CD4-positive, alpha-beta T cell treated with Interleukin-17A for 1 hour (primary cell): Measurements from ENCODE around the gene MACC1.
A peak's percentile ranks its signal among the peaks of the same experiment; 100 is the strongest.

ENCODE experiments used
- DNase-seq: peaks from one replicate; pipeline ENCODE4 v3.0.0-alpha.2; 2020

Gene MACC1, protein sequence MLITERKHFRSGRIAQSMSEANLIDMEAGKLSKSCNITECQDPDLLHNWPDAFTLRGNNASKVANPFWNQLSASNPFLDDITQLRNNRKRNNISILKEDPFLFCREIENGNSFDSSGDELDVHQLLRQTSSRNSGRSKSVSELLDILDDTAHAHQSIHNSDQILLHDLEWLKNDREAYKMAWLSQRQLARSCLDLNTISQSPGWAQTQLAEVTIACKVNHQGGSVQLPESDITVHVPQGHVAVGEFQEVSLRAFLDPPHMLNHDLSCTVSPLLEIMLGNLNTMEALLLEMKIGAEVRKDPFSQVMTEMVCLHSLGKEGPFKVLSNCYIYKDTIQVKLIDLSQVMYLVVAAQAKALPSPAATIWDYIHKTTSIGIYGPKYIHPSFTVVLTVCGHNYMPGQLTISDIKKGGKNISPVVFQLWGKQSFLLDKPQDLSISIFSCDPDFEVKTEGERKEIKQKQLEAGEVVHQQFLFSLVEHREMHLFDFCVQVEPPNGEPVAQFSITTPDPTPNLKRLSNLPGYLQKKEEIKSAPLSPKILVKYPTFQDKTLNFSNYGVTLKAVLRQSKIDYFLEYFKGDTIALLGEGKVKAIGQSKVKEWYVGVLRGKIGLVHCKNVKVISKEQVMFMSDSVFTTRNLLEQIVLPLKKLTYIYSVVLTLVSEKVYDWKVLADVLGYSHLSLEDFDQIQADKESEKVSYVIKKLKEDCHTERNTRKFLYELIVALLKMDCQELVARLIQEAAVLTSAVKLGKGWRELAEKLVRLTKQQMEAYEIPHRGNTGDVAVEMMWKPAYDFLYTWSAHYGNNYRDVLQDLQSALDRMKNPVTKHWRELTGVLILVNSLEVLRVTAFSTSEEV

GRCh38 chr7:20217193-20217948 is at the start of gene MACC1:
Gene MACC1, minus strand, starts transcription at chr7:20217384. Its CDS starts 55,522 bp downstream, at chr7:20161862.
- DNase-seq: peak; percentile 37

- DNase-seq: no peak
Observed at GRCh38 chr7:20264623-20265022, 47.4 kb upstream of the MACC1 start.

GRCh38 chr7:20260223-20260622 is 43.0 kb upstream of the MACC1 start:
- DNase-seq: no peak

DNA sequence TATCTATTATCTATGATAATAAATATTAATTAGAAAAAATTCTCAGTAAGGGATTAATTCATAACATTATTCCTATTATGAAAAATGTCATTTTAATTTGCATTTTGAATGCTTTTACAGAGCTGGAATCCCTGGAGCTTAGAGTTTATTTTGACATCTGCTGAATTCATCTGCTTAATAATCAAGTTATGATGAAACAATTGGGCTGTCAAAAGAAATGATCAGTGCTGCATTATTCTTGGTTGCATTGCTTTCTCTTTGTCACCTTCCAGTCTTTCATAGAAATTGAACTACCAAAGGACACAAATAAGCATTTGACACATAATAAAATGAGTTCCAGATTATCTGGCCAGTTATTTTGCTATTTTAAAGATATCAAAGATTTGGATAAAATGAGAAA is 40.0 kb upstream of the MACC1 start:
- no peak for DNase-seq

GRCh38 chr7:20249920-20250319 is 32.7 kb upstream of the MACC1 start:
- no peak for DNase-seq

- no peak for DNase-seq
Observed at GRCh38 chr7:20249376-20249775, 32.2 kb upstream of the MACC1 start.

DNA sequence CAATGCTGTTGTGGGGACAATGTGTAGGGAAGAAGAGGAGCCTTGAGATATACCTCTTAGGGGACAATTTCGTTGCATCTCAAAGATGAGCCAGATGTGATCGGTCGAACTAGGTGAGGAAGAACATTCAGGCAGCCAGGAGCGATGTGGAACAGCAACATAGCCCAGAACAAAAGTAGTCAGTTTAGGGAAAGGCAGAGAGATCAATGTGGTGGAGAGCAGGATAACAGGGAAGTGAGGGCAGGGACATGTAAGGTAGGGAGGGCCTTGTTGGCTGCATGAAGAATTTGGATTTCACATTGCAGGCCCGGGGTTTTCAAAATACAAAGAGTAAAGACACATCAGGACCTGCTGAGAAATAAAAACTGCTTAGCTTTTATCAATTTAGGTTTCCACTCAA is 29.1 kb upstream of the MACC1 start:
- no peak for DNase-seq

GRCh38 chr7:20244334-20245120 is 27.3 kb upstream of the MACC1 start:
- DNase-seq: no peak

DNA sequence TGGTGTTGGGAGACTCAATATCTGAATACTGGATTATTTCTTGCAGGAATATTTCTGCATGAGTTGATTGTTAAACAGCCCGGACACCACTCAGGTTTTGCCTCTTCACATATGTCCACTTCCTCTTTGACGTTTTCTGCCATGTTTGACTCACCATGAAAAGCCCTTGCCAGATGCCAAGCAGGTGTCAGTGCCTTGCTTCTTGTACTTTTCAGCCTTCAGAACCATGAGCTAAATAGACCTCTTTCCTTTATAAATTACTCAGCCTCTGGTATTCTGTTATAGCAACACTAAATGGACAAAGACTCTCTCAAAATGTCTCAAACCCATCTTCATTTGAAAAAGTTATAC is 24.7 kb upstream of the MACC1 start:
- DNase-seq: no peak

GRCh38 chr7:20241194-20241910 is 24.2 kb upstream of the MACC1 start:
- no peak for DNase-seq

GRCh38 chr7:20240080-20240926 is 23.1 kb upstream of the MACC1 start:
- DNase-seq: no peak

- peak; percentile 23 for DNase-seq
Observed at GRCh38 chr7:20238754-20239324, 21.7 kb upstream of the MACC1 start.

DNA sequence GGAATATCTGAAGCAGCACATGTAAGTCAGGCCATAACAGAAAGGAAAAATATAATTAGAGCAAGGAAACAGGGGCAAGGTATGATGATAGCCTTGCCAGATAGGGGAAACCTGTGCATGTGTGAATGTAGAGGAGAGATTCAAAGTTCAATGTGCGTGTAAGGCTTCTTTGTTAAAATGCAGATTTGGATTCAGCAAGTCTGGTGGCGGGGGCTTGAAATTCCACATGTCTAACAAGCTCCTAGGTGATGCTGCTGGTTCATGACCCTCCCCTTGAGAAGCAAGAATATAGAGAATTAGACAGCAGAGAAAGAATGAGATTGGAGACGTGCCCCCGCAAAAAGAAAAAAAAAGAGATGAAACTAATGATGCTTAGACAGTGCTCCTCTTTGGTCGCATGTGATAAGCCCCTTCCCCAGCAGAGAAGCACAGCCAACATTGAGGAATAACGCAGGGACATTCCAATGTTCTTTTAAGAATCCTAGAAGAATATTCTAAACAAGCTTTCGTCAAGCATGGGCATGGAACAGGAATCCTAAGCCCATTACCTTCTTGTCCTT is 21.1 kb upstream of the MACC1 start:
- DNase-seq: no peak

DNA sequence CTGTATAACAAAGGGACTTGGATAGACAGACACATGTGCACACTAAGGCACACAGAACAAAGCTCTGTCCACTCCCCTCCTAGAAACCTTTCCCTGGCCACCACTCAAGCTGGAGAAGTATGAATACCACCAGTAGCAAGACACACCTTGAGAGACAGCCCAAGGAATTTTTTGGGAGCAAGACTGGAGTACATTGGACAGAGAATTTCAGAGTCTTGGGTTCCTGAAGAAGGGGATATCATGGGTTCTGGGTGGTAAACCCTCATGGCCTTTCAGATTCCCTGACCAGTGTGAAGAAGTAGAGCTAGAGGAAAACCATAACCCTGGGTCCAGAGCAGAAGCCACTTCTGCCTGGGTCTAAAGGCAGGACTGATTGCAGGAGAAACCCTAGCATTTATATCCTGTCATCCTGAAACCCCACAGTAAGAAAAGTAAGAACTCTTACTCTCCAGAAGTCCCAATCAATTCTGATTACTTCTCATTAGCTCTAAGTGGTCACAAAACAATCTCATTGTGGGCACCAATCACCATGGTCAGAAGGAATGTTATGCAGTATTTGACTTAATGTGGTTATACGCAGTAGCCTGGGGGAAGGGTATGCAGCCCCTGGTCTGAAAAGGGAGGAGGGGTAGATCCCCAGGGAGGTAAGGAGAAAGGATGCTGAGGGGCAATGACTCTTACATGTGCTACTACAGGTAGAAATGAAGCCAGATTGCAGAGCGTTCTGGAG is 20.4 kb upstream of the MACC1 start:
- no peak for DNase-seq

DNA sequence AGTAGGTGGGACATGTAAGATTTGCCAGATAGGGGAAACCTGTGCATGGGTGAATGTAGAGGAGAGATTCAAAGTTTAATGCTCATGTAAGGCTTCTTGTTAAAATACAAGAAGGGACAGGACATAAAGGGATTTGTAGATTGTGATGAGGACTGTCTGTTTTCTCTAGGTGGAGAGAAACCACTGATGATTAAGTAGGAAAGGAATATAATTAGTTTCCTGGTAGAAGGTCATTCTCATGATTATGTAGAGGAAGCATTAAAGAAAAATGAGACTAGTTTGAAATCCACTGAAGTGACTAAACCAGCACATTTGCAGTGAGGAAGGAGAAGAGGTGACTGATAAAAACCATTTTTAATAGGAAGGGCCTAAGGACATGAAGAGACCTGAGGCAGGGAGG is 19.6 kb upstream of the MACC1 start:
- DNase-seq: no peak

DNA sequence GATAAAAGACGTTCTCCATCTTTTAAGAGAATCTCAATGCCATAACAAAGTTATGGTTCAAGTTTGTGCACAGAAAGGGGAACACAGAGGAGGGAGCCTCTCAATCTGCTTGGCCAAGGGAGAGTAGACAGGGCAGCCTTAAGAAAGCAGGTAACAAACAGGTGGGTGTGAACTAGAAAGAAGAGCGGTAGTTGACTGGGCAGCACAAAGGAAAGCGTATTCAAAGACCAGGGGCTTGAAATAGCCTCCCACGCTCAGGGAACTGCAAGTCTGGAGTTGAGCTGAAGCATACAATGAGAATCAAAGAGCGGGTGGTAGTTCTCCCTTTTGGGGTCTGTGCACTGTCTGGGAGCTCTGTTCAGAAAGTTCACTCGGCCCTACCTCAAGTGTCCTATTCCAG is 18.9 kb upstream of the MACC1 start:
- DNase-seq: no peak

GRCh38 chr7:20235288-20235687 is 18.1 kb upstream of the MACC1 start:
- no peak for DNase-seq

DNA sequence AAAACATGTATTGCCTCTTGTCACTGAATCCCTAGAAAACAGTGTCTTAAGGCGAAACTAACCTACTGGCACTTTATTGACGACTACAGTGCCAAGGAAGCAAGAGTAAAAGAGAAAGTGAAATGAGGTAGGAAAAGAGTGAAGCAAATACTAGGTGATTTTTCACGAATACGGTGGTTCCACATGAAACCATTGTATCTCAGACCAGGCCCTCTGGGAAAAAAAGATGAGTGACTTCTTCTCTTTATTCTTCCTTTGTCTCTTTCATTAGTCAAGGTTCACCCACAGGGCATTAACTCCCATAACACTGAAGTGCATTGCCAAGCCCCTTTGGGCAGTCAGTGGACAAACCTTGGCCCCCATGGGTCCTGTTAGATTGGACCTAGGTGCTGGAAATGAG is 16.2 kb upstream of the MACC1 start:
- no peak for DNase-seq

DNA sequence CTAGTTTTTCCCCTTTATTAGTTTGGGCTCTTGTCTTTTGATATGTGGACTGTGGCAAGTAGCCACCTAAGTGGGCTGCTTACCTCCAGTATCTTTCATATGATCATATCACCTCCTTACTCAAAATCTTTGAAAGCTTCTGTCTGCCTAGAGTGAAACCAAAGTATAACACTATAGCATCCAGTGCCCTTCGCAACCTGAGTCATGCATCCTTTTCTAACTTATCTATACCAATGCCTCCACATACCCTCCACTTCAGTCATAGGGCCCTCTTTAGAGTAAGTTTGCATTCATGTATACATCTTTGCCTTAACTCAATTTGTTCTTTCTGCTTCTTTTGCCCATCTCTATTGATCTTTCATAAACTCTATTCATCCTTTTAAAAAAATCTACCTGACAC is 15.7 kb upstream of the MACC1 start:
- DNase-seq: no peak
